Frontal cortex (tissue), 4 donors: ENCODE data around the gene TTLL9. TPM values are rescaled to one million over a fixed set of nuclear protein-coding genes. Genes with fewer than 3 reads are reported as not detected.

Experiments
- DNase-seq, 2 donors: peaks; one replicate each; pipeline ENCODE4 v3.0.0; 2012; ENCODE audit warnings: low spot score in 2 of 2
- FAIRE-seq: peaks from 2 replicates; lab custom pipeline; 2012; peaks lifted over from hg19 to GRCh38; lab: Jason Lieb, UNC
- total RNA-seq: library from RNA; depleted of rRNA; stranded (reverse); fragments of >200 nt; gene quantifications from one replicate; pipeline ENCODE4 v1.2.3, GENCODE V29; 2014
- donor health status: control.
- donor health status: control.
- donor health status: control.

TTLL9 gene
- total RNA-seq, 1 donor from 2014 or later: 1.2 TPM

DNA sequence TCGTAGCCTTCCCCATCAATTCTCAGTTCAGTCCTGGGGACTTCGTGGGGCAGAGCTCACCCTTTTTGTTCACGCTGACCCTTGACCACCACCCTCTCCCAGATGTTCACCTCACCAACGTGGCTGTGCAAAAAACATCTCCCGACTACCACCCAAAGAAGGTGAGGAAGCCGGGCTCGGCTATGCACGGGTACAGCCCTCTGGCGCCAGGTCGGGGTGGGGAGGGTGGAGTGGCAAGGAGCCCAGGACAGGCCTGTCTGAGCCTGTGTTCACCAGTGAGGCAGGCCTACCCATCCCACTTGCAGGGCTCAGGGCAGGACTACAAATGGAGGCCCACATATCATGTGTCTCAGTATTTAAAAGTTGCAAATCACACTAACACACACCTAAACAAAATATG, 63.3 kb downstream of the TTLL9 start:
- DNase-seq: no peak
- FAIRE-seq: no peak

GRCh38 chr20:31934491-31934890, 64.1 kb downstream of the TTLL9 start:
- FAIRE-seq: no peak
- DNase-seq: no peak

- no peak for FAIRE-seq
- DNase-seq: no peak
Observed at GRCh38 chr20:31934968-31935764, 64.7 kb downstream of the TTLL9 start.

GRCh38 chr20:31936420-31936819, 66.0 kb downstream of the TTLL9 start:
- DNase-seq (no peak), FAIRE-seq (no peak)

DNA sequence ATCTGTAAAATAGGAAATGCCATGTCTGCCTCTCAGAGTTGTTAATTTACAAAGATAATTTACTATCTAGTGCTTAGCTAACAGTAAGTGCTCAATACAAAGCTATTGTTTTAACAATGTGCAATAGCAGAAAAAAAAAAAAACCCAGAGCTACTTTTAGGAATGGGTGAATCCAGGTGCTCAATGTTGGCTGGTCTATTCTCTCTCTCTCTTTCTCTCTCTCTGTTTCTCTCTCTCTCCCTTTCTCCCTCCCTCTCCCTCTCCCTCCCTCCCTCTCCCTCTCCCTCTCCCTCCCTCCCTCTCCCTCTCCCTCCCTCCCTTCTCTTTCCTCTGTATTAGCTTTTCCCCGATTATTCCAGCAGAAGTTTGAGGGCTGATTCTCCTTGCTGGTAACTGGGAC, 67.4 kb downstream of the TTLL9 start:
- DNase-seq (no peak), FAIRE-seq (no peak)

DNA sequence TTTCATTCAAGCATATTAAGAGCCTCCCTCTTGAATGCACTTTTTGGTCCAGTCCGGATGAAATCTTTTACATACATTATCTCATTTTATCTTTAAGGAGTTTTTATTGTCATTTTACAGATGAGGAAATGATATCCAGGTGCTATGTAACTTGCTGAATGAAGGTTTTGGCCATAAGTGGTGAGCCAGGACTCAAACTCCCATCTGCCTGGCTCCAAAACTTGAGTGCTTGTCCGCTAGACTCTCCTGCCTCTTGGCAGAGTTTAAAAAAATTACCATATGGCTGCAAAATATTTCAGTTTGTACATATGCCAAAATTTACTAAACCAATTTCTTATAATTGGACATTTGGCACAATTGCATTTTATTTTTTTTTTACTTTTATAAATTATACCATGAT, 69.2 kb downstream of the TTLL9 start:
- no peak for FAIRE-seq
- DNase-seq: no peak

DNA sequence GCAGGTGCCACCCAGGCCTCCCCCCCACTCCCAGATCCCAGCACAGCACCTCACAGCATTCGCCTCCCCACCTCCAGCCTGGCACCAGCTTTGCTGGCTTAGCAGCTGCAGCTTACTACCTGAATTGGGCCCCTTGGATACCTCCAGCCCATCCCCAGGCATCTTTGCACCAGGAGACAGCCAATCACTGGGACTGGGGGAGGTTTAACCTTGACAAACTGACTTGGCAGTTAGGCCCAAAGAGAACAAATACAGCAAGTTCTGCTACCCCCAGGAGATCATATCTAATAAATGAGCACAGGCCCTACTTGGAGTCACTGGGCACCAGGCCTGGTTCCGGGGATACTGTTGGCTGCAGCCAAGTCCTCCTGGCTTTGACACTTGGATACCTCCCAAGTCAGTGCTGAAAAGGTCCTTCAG, 72.6 kb downstream of the TTLL9 start:
- DNase-seq: no peak

DNA sequence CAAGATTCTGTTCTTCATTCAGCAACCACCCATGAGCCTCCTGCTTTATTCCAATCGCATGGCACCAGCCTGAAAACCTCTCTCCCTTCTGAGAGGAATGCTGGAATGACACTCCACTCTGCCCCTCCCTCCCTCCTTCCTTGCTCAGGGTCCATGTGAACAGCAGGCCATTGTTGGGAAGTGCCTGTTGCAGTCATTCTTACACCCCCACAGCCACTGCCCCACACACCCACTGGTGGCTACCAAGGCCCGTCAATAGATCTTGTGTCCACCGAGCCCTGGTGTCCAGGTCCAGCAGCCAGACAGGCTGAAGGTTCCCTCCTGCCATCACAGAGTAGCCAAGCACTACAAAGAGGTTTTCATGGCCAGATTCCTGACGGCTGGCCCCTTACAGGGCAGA, 74.9 kb downstream of the TTLL9 start:
- DNase-seq (no peak), FAIRE-seq (no peak)

More for the DNA sequence above, 72.6 kb downstream of the TTLL9 start:
- no peak for FAIRE-seq

GRCh38 chr20:31945785-31946184, 75.4 kb downstream of the TTLL9 start:
- no peak for DNase-seq
- FAIRE-seq: no peak

DNA sequence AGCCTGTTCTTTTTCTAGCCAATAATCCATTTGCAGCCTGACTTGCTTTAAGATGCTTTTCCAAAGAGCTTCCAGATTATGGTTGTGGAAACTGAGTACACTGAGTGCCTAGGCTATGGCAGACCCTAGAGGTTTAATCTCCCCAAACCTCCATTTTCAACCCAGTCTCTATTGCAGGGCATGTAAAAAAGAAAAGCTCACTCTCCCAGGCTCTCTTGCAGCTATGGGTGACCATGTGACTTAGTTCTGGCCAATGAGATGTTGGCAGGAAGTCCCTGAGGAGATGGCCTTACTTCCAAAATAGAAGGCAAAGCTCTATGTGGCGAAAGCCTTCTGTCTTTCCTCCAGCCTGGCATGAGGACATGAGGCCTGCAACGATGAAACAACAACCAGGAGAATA, 77.6 kb downstream of the TTLL9 start:
- DNase-seq (no peak), FAIRE-seq (no peak)

- DNase-seq (no peak), FAIRE-seq (no peak)
Observed at GRCh38 chr20:31949877-31950646, 79.6 kb downstream of the TTLL9 start.

DNA sequence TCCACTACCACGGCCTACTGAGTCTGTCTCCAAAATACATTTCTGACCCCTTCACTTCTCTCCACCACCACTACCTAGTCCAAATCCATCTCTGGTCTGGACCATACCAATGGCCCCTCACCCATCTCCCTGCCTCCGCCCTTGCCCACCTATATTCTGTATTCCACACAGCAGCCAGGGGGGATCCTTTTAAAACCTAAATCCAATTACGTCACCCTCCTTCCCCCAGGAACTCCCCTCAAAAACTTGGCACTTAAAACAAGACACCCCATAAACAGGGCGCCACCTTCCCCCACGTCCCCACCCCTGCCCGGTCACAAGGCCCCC, 80.7 kb downstream of the TTLL9 start:
- no peak for FAIRE-seq
- DNase-seq: no peak

- DNase-seq: peak; percentile 86 to 89
- no peak for FAIRE-seq
Observed at GRCh38 chr20:31951530-31952453, 81.4 kb downstream of the TTLL9 start, which contains the start of gene PDRG1. TSS of gene PDRG1 (minus strand) at chr20:31952046. CDS start at chr20:31951961, 85 bp downstream.

DNA sequence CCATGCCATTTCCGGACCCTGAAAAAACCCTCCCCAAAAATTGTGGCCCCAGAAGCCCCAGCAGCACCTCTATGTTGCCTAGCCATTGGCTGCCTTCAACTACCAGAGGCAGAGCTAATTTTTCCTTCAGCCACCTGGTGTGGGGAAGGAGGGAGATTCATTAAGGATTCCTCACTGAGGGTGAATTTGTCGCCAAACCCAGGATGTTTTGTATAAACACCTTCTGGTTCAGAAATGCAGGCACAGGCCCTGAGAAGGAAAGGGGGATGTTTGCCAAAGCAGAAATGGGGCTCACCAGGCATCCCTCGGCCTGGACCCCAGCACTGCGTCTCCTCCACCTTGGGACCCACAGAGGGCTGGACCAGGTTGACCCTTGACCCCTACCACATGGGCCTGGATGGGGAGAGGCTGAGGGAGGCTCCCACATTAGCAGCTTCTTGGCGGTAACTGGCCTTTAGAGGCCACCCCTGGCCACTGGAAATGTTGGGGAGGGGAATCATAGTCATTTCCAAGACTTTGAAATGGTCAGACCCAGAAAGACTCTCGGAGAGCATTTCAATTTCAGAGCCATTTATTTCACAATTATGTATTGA, 83.2 kb downstream of the TTLL9 start:
- FAIRE-seq (no peak), DNase-seq (no peak)

GRCh38 chr20:31954500-31954899, 84.1 kb downstream of the TTLL9 start:
- DNase-seq (no peak), FAIRE-seq (no peak)

DNA sequence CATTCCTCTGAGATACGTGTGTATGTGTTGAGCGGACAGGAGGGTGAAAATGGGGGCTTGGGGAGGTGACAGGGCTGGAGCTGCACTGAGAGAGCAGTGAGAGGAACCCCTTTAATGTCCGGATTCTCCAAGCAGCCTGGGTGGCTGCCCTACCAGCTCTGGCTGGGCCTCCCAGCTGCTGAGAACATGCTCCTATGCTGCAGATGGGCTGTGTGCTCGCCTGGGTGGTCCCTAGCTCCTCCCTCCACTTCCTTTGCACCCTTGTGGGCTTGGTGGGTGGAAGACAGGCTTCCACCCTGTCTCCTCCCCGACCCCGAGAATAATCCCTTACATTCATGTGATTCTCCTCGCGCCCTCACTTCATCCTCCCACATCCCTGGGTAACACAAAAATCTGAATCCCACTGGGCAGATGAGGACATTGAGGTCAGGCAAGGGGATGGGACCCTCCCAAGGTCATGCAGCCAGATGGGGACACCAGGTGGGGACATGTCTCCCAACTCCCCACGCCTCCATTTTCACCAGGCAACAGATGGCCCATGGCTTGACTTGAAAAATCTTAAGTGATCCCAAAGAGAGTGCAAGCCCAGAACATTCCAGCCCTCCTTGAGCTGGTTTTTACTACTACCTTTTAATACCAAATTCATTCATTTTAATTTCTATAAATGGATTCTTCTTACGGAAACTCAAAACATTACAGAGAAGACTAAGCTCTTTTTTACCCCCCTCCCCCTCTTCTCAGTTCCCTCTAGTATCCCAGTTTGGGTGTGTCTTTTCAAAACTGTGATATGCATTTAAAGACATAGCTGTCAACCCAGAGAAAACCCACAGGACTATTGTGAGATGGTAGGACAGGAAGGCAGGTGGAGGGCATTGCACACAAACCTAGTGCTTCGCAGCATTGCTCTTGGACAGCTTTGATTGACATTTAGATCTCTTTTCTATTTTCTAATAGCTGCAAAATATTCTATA, 86.4 kb downstream of the TTLL9 start:
- DNase-seq (no peak), FAIRE-seq (no peak)

GRCh38 chr20:31962761-31963160, 92.3 kb downstream of the TTLL9 start:
- FAIRE-seq (no peak), DNase-seq (no peak)

DNA sequence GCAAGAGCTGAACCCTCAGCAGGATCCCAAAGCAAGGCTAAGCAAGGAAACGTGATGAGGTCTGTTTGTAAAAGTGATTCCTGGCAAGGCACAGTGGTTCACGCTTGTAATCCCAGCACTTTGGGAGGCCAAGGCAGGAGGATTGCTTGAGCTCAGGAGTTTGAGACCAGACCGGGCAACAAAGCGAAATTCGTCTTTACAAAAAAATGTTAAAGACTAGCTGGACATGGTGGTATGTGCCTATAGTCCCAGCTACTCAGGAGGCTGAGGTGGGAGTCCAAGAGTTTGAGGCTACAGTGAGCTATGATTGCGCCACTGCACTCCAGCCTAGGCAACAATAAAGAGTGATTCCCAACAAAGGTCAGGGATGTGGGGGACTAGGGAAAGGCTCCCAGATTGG, 93.5 kb downstream of the TTLL9 start:
- FAIRE-seq (no peak), DNase-seq (no peak)
